Activated gamma-delta T cell (primary cell): ENCODE results near the gene IL1RN.

Experiments used
- DNase-seq: peaks from one replicate; lab custom pipeline; 2025; lab: John Stamatoyannopoulos, UW

IL1RN gene

GRCh38 chr2:113103277-113103676, 24.1 kb upstream of the IL1RN start:
- DNase-seq, result no peak

- DNase-seq, result no peak
These were observed 23.3 kb upstream of the IL1RN start for GRCh38 chr2:113104054-113104611.

DNA sequence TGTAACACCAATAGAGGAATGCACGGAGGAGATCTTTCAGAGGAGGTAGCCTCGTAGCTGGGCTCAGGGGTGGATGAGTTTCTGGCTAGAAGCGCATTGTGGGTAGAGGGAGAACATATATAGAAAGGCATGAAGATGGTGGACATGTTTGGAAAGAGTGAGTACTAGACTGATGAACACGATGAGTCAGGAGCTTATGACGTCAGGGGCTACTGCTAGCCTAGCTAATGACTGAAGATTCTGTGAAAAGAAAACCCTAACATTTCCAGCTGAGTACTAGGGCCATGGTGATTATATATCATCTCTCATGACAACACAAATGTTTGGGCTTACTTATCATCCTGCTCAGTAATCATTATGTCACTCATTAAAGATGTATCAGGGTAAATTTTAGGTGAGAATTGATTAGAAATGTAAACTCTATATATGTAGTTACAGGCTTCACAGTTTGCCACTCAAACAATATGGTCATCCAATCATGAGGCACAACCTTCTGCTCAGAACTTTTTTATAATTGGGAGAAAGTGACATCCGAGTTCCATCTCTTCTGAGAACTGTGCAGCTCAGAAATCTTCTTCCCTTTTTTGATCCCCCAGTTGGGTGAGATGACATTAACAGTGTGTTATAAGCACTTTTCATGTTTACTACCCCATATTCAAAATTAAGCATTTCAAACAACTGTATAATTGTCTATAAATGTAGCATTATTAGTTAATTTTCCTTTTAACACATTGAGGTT, 22.2 kb upstream of the IL1RN start:
- no peak for DNase-seq

- DNase-seq, result no peak
These were observed 16.3 kb upstream of the IL1RN start for GRCh38 chr2:113111121-113111520.

DNA sequence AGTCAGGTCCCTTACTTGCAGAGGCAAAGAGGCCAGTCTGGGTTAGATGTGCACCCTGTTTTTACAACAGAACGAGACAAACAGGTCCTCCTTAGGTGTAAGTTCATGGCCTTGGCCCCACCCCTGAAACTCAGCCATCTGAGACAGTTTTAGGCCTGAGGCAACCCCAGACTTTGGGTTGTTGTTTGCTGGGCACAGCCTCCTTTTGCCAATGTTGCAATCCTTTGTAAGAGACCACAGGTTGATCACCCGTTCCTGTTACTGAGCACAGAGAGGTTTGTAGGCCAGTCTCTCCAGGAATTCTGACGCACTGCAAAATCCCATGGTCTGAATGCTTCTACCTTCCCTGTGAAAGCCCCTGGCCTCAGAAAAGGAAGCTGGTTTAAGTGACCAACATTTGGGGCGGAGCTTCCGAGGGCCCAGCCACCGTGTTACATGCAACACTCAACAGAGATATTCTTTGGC, 15.5 kb upstream of the IL1RN start:
- no peak for DNase-seq

DNA sequence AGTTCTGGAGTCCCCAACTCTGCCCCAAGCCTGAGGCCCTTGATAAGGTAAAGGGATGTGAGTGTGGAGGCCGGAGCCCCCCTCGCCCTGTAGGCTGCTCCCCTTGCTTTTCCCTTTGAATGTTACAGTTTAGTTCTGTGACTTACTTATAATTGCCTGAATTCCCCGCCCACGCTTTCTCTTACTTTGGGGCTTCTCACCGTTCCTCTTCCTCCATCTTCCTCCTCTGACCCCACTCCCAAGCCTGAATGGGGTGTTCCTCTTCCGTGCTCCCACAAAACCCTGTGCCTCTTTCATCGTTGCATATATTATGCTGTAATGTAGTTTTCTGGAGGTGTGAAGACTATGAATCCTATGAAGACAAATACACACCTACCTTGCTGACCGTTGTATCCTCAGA, 15.0 kb upstream of the IL1RN start:
- no peak for DNase-seq

GRCh38 chr2:113112871-113113270, 14.5 kb upstream of the IL1RN start:
- no peak for DNase-seq

DNA sequence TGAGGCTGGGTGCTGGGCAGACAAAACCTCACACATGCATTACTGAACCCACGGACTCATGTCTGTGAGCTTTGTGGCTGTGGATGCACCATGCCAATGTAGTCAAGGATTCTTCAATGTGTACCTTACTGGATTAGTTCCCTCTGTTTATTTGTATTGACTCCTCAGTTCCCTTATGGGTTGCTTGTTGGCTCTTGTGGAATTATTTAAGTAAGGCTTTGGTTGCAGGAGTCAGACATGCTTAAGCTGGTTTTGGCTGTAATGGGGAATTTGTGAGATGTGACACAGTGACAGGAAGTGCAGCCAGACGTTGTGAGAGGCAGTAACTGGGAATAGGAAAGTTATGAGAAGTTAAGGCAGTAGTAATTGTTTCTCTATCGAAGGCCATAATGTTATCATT, 13.6 kb upstream of the IL1RN start:
- no peak for DNase-seq

DNA sequence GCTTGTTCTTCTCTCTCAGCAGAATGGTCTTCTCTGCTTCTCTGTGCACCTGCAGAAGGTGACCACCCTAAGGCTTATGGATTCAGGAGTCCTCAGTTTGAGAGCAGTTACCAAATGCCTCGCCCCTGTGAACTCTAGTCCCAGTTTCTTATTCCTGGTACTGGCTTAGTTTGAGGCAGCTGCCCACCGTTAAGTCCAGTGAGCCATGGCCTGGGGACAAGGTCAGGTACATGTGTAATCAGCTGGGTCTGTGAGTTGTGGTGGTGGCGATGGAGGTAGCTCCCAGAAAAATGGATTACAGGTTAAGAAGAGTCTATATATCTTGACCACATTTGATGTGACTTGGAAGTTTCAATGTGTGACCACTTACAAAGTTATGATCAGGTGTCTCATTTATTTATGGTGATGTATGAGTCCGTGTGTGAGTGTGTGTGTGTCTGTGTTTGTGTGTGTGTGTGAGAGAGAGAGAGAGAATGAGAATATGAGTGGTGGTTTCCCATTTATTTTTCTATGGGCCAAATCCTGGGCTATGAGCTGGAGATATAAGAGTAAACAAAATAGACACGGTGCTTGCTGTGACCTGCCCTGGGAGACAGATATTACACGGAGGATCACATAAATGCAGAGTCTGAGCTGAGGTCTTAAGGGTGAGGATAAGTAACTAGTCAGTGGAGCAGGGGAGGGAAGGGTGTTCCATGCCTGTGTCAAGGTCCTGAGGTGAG, 13.0 kb upstream of the IL1RN start:
- no peak for DNase-seq

DNA sequence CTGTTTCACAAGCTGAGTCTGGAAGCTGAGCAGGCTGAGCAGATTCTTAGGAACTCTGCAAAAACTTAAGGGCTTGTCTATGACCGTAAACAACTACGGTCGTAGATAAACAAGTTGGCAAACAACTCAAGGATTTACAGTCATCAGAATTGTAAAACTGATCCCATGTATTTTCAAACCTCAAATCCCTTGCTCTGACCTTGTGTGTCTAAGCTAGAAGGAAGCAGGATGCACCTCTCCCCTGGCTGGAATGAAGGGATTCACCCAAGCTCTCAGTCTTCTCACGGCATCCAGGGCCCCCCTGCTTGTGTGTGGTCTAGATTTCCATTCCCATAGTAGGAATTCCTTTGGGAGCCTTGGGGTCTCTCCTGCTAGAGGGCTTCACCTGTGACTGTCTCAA, 12.4 kb upstream of the IL1RN start:
- DNase-seq, result no peak

DNA sequence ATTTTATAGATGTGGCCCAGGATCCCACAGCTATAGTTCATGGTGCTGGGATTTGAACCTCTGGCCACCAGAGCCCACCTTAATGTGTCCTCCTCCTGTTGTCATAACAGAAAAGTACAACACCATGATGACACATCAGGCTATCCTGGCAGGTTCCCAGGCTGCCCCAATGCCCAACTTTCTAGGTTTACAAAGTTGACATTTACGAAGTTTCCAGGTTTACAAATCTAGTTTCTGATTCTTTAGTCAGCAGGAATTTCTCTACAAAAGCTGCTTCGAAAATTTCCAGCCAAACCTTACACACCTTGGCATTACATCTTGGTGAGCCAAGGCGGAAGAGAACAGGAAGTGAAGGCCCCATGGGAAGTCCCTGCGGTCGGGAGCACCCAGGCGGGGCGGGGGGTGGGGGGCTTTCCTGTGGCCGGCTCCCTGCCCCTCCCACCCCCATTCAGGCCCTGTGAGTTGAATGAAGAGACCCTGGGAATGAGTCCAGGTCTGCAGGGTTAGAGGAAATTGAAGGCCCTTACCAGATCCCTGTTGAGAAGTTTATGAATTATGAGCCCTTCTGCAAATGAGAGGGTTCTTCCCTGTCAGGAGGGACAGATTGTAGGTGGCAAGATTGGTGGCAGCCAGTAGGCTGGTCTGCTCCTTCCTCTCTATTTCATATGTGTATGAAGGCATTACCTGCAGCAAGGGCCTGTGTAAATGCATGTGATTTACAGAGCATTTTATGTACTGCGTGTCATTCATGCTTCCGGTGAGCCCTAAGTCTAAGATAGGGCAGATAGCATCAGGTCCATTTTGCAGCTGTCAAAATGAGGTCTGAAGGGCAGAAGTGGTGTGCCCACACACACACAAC, 11.1 kb upstream of the IL1RN start:
- DNase-seq, result no peak

GRCh38 chr2:113117541-113118262, 9.7 kb upstream of the IL1RN start:
- no peak for DNase-seq

DNA sequence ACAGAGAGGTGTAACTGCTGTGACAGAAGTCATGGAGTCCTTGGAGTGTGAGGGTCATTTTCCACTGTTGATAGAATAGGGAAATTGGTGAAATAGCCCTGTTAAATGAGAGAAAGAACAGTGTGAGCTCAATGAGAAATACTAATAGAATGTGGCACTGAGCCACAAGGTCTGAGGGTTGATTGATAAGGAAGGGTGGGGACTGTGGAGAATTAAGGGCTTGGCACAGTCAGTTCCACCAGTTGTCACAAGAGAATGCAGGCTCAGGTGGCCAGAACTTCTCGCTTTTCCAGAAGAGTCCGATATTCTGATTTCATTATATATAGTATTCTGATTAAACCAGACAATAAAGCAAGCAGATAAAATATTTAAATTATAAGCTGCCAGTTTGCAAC, 9.1 kb upstream of the IL1RN start:
- no peak for DNase-seq

GRCh38 chr2:113119111-113119510, 8.3 kb upstream of the IL1RN start:
- DNase-seq, result no peak

- DNase-seq, result no peak
These were observed 6.5 kb upstream of the IL1RN start for GRCh38 chr2:113120861-113121260.

GRCh38 chr2:113122364-113122763, 5.0 kb upstream of the IL1RN start:
- DNase-seq, result no peak

- DNase-seq, result no peak
These were observed 3.7 kb upstream of the IL1RN start for GRCh38 chr2:113123726-113124125.

- DNase-seq, result no peak
These were observed 3.0 kb upstream of the IL1RN start for GRCh38 chr2:113124181-113124961.

- no peak for DNase-seq
These were observed 2.2 kb upstream of the IL1RN start for GRCh38 chr2:113124984-113125855.
